Right lobe of liver (tissue), 6 donors: Measurements from ENCODE around the gene CUEDC1. TPM values are rescaled to one million over a fixed set of nuclear protein-coding genes. Genes with fewer than 3 reads are reported as not detected.

Experiments used
- ATAC-seq, 4 donors: fragments of 200-7000 bp; cut with Tn5 transposase; one replicate each; pipeline ENCODE4 v1.9.1; 2020; ENCODE audit warnings: mild to moderate bottlenecking in 4 of 4, moderate library complexity in 4 of 4
- DNase-seq, 3 donors: peaks; one replicate each; pipeline ENCODE4 v3.0.0-alpha.2; 2020
- H3K27ac ChIP-seq, 3 donors: fragments of 200-600 bp; one replicate each; pipeline ENCODE4 v1.8.0; 2022
- H3K27me3 ChIP-seq, 2 donors: fragments of 200-600 bp; one replicate each; pipeline ENCODE4 v1.8.0; 2022
- H3K36me3 ChIP-seq, 4 donors: fragments of 200-600 bp; sonication (generic) in 1 of 4; one replicate each; pipeline versions ENCODE4 v1.5.1 to v1.8.0; 2017 to 2022; ENCODE audit warnings: control low read depth in 1 of 4
- H3K4me1 ChIP-seq, 4 donors: fragments of 200-600 bp; sonication (generic) in 1 of 4; one replicate each; pipeline versions ENCODE4 v1.5.1 to v1.8.0; 2017 to 2022; ENCODE audit warnings: control low read depth in 1 of 4
- H3K4me3 ChIP-seq, 3 donors: fragments of 200-600 bp; one replicate each; pipeline ENCODE4 v1.8.0; 2022
- H3K9me3 ChIP-seq, 4 donors: fragments of 200-600 bp; sonication (generic) in 1 of 4; one replicate each; pipeline versions ENCODE4 v1.5.1 to v1.8.0; 2017 to 2022; ENCODE audit warnings: control low read depth in 1 of 4
- CTCF ChIP-seq, 4 donors: fragments of 200-600 bp in 3 of 4; fragments of 450-650 bp in 1 of 4; IDR thresholded peaks; one replicate each; pipeline versions ENCODE4 v1.5.1 to v1.8.0; 2016 to 2022; ENCODE audit warnings: antibody characterized with exemption in 4 of 4, mild to moderate bottlenecking in 2 of 4
- POLR2A ChIP-seq: fragments of 450-650 bp; IDR thresholded peaks from one replicate; pipeline ENCODE4 v1.6.1; 2017; ENCODE audit warnings: antibody characterized with exemption, mild to moderate bottlenecking
- WGBS: methylation state at CpG from one replicate; pipeline ENCODE4 v1.1.6; 2018; ENCODE audit warnings: low coverage, low lambda C conversion rate; ENCODE audit not compliant: insufficient coverage; ENCODE audit errors: missing lambda C conversion rate; 5-methylcytosine and 5-hydroxymethylcytosine counted together
- intact Hi-C, 2 donors: fragments of 100-400 bp; cut with DNase I; formaldehyde crosslinking; loops; one replicate each; pipeline versions ENCODE4 v1.11.2 to v1.14.1; 2022
- total RNA-seq, 6 experiments: library from RNA; depleted of rRNA in 2 of 6; stranded (reverse); fragments of >200 nt in 2 of 6; fragmentation: NEBNext Ultra II Directional in 3 of 6; extraction: Animal tissue kit (Norgen Biotek cat#: 25700) in 3 of 6; gene quantifications; one replicate each; pipeline versions ENCODE4 v1.1.0 to v1.2.4, GENCODE V29; 2016 to 2023
- donor health status: DM: no; HTN: yes; CAD: no.
- donor health status: DM: no; HTN: no; CAD: no.
- donor health status: DM: no; HTN: no; CAD: no.
- donor health status: DM: no; HTN: yes; CAD: no.
- donor health status: DM: no; HTN: yes; CAD: no.

The CUEDC1 gene
- total RNA-seq, 6 experiments from 2014 or later = 4.0 to 8.5 (median 5.5) TPM

GRCh38 chr17:57905875-57906455 lies 49.2 kb downstream of the CUEDC1 start:
- H3K27ac ChIP-seq = no peak overlapping the region
- TF ChIP-seq CTCF (IDR thresholded peaks at IDR 0.05) (no peak), POLR2A (no peak)
- DNase-seq = no peak
- H3K9me3 ChIP-seq = no peaks in the 10 kb centered on the region
- no peaks in the 10 kb centered on the region for H3K36me3 ChIP-seq
- intact Hi-C loops = no loop called here
- no peak overlapping the region for H3K4me3 ChIP-seq
- no peak for ATAC-seq
- peaks cover 0 to 25% (median 3%) of the 10 kb centered on the region in 4 donors for H3K4me1 ChIP-seq
- H3K27me3 ChIP-seq = no peaks in the 10 kb centered on the region

GRCh38 chr17:57903961-57904360 lies 51.3 kb downstream of the CUEDC1 start:
- no peaks in the 10 kb centered on the region for H3K27me3 ChIP-seq
- peaks cover 0 to 31% (median 3%) of the 10 kb centered on the region in 4 donors for H3K4me1 ChIP-seq
- H3K4me3 ChIP-seq = no peak overlapping the region
- TF ChIP-seq CTCF (IDR thresholded peaks at IDR 0.05) (no peak), POLR2A (no peak)
- intact Hi-C loops = no loop called here
- ATAC-seq = no peak
- DNase-seq = no peak
- H3K36me3 ChIP-seq = no peaks in the 10 kb centered on the region
- H3K27ac ChIP-seq = no peak overlapping the region
- WGBS = 93% methylated on average over 6 of the region's 7 CpGs
- H3K9me3 ChIP-seq = no peaks in the 10 kb centered on the region

- intact Hi-C loops = no loop called here
- H3K4me1 ChIP-seq = peaks cover 0 to 31% (median 3%) of the 10 kb centered on the region in 4 donors
- H3K36me3 ChIP-seq = no peaks in the 10 kb centered on the region
- H3K27me3 ChIP-seq = no peaks in the 10 kb centered on the region
- no peaks in the 10 kb centered on the region for H3K9me3 ChIP-seq
- peak overlapping the region; percentile 13 to 65 (median 62) for H3K27ac ChIP-seq
- ATAC-seq (peak; percentile 67 to 86 (median 84)), DNase-seq (peak; percentile 88)
- no peak for TF ChIP-seq CTCF (IDR thresholded peaks at IDR 0.05)
- no peak overlapping the region for H3K4me3 ChIP-seq
- 83% methylated on average over 1 of the region's 5 CpGs for WGBS
Observed at GRCh38 chr17:57902800-57903759, 52.1 kb downstream of the CUEDC1 start.

GRCh38 chr17:57902117-57902799 lies 53.0 kb downstream of the CUEDC1 start:
- H3K4me1 ChIP-seq = peaks cover 0 to 31% (median 3%) of the 10 kb centered on the region in 4 donors
- ATAC-seq = no peak
- intact Hi-C loops = no loop called here
- WGBS = 68% methylated on average over 8 of the region's 13 CpGs
- no peak for DNase-seq
- peak overlapping the region in 2 of 3 donors; percentile 13 to 62 for H3K27ac ChIP-seq
- no peaks in the 10 kb centered on the region for H3K27me3 ChIP-seq
- no peak for TF ChIP-seq POLR2A
- no peak for TF ChIP-seq CTCF (IDR thresholded peaks at IDR 0.05)
- no peaks in the 10 kb centered on the region for H3K9me3 ChIP-seq
- no peaks in the 10 kb centered on the region for H3K36me3 ChIP-seq
- no peak overlapping the region for H3K4me3 ChIP-seq
